A673 (cell line): ENCODE data around the gene PACS2. TPM values are rescaled to one million over a fixed set of nuclear protein-coding genes. Genes with fewer than 3 reads are reported as not detected.

Experiments
- BruUV-seq: library from RNA; stranded (reverse); fragments of 400-500 nt; replicated peaks from 2 replicates; lab custom pipeline; 2021; lab: Mats Ljungman, UMichigan
- CTCF ChIA-PET: fragments of 300-600 bp; sonication (Branson Sonifier 250); formaldehyde crosslinking; loops from one replicate; lab custom pipeline; 2022; ENCODE audit warnings: antibody characterized with exemption; lab: Charles Lee
- POLR2A ChIA-PET: fragments of 300-600 bp; sonication (Branson Sonifier 250); formaldehyde crosslinking; loops from one replicate; lab custom pipeline; 2022; ENCODE audit warnings: antibody characterized with exemption; ENCODE audit not compliant: low non-redundant PET; lab: Charles Lee
- DNase-seq: peaks from one replicate; pipeline ENCODE4 v3.0.0-alpha.2; 2015; ENCODE audit warnings: low spot score
- H3K27ac ChIP-seq: fragments of 200-600 bp; sonication (generic); 2 replicates; pipeline ENCODE4 v1.5.1; 2016; ENCODE audit warnings: mixed run types, low read depth, mild to moderate bottlenecking, mixed read lengths, antibody characterized with exemption, low read length; ENCODE audit not compliant: poor library complexity, severe bottlenecking
- H3K27me3 ChIP-seq: fragments of 200-600 bp; sonication (generic); replicated peaks from 2 replicates; pipeline ENCODE4 v1.6.1; 2017; ENCODE audit warnings: mixed run types, low read depth, mild to moderate bottlenecking, mixed read lengths, antibody characterized with exemption, low read length; ENCODE audit not compliant: insufficient read depth, poor library complexity
- H3K36me3 ChIP-seq: fragments of 200-600 bp; sonication (generic); 2 replicates; pipeline ENCODE4 v1.6.1; 2016; ENCODE audit warnings: mixed run types, mild to moderate bottlenecking, mixed read lengths, antibody characterized with exemption, low read length; ENCODE audit not compliant: insufficient read depth, poor library complexity, severe bottlenecking
- H3K4me1 ChIP-seq: fragments of 200-600 bp; sonication (generic); 2 replicates; pipeline ENCODE4 v1.6.1; 2017; ENCODE audit warnings: mixed run types, mild to moderate bottlenecking, mixed read lengths, antibody characterized with exemption, low read length; ENCODE audit not compliant: insufficient read depth, poor library complexity, severe bottlenecking
- H3K4me3 ChIP-seq: fragments of 200-600 bp; sonication (generic); 2 replicates; pipeline ENCODE4 v1.5.1; 2016; ENCODE audit warnings: low read depth, mixed run types, mild to moderate bottlenecking, mixed read lengths, low read length; ENCODE audit not compliant: poor library complexity, severe bottlenecking
- H3K9me3 ChIP-seq: fragments of 200-600 bp; sonication (generic); 2 replicates; pipeline ENCODE4 v1.6.1; 2016; ENCODE audit warnings: mixed run types, low read depth, mild to moderate bottlenecking, mixed read lengths, antibody characterized with exemption, low read length; ENCODE audit not compliant: poor library complexity, severe bottlenecking
- CTCF ChIP-seq: fragments of 300-800, 200-600 bp; sonication (generic); conservative IDR thresholded peaks from 2 replicates; pipeline ENCODE4 v1.5.1; 2017; ENCODE audit warnings: low read depth, mild to moderate bottlenecking, antibody characterized with exemption, low read length, moderate library complexity, mixed read lengths
- EZH2 ChIP-seq: fragments of 200-600 bp; sonication (generic); IDR thresholded peaks from 2 replicates; pipeline ENCODE4 v1.6.1; 2017; ENCODE audit warnings: borderline replicate concordance, low read depth, mild to moderate bottlenecking, mixed read lengths, antibody characterized with exemption, low read length; ENCODE audit not compliant: poor library complexity, severe bottlenecking
- intact Hi-C: fragments of 100-400 bp; cut with micrococcal nuclease; formaldehyde crosslinking; loops from one replicate; pipeline ENCODE4 v1.10.0; 2022; ENCODE audit not compliant: unreplicated experiment
- total RNA-seq: library from RNA; stranded (reverse); gene quantifications from 2 replicates; pipeline ENCODE4 v1.2.3, GENCODE V29; 2021

Gene PACS2
- total RNA-seq, 1 experiment from 2014 or later = 52.5 TPM

- Histone ChIP-seq H3K27ac (no peak overlapping the region), H3K27me3 (no peaks in the 10 kb centered on the region), H3K36me3 (no peaks in the 10 kb centered on the region), H3K4me3 (no peak overlapping the region), H3K9me3 (no peaks in the 10 kb centered on the region), H3K4me1 (no peaks in the 10 kb centered on the region)
- POLR2A ChIA-PET = interaction anchor here (0.5 kb wide), 1 partner anchor 99 kb away, joined by 3 read pairs; no protein-coding TSS in a partner anchor
- no peak for DNase-seq
- intact Hi-C loops = no loop called here
- TF ChIP-seq CTCF (no peak), EZH2 (no peak)
- BruUV-seq = no TSS peak
- CTCF ChIA-PET = no interaction called here
These were observed 76.4 kb downstream of the PACS2 start for GRCh38 chr14:105390849-105391500.

GRCh38 chr14:105391541-105391940 is 77.0 kb downstream of the PACS2 start:
- Histone ChIP-seq H3K36me3 (no peaks in the 10 kb centered on the region), H3K4me1 (no peaks in the 10 kb centered on the region), H3K27ac (no peak overlapping the region), H3K27me3 (no peaks in the 10 kb centered on the region), H3K9me3 (no peaks in the 10 kb centered on the region), H3K4me3 (no peak overlapping the region)
- ChIA-PET POLR2A (no interaction called here), CTCF (no interaction called here)
- DNase-seq = no peak
- TF ChIP-seq EZH2 (no peak), CTCF (no peak)
- intact Hi-C loops = no loop called here
- no TSS peak for BruUV-seq

- Histone ChIP-seq H3K36me3 (no peaks in the 10 kb centered on the region), H3K4me1 (no peaks in the 10 kb centered on the region), H3K27me3 (no peaks in the 10 kb centered on the region), H3K9me3 (no peaks in the 10 kb centered on the region), H3K27ac (no peak overlapping the region), H3K4me3 (no peak overlapping the region)
- CTCF ChIA-PET = interaction anchor here (0.6 kb wide), 1 partner anchor 209 kb away, joined by 6 read pairs; no protein-coding TSS in a partner anchor
- intact Hi-C loops = no loop called here
- DNase-seq = no peak
- no peak for TF ChIP-seq CTCF
- no peak for TF ChIP-seq EZH2
- BruUV-seq = no TSS peak
- POLR2A ChIA-PET = no interaction called here
These were observed 77.9 kb downstream of the PACS2 start for GRCh38 chr14:105392131-105393090.
